T follicular helper cell (primary cell): ENCODE measurements around the gene TMEM40.
"Not testable (repeated sequence)": the region's sequence is repeated elsewhere in the genome, so short reads cannot be mapped to it uniquely, and the experiment has no call there.

ENCODE experiments used
- DNase-seq: peaks from one replicate; pipeline ENCODE4 v3.0.0-alpha.2; 2020; ENCODE audit warnings: low read depth
- total RNA-seq, 2 experiments: gene quantifications; one replicate each; lab custom pipeline; 2026; lab: John Stamatoyannopoulos, UW

Gene TMEM40
- 0 reads per million in 2 experiments for total RNA-seq

- no peak for DNase-seq
Measured at GRCh38 chr3:12759097-12759679, at the start of gene TMEM40. TMEM40 (minus strand) TSS chr3:12759259; CDS start chr3:12749832, 9,427 bp downstream.

- DNase-seq: no peak
Measured at GRCh38 chr3:12808587-12808986, 49.5 kb upstream of the TMEM40 start.

- DNase-seq: no peak
Measured at GRCh38 chr3:12807601-12808359, 48.7 kb upstream of the TMEM40 start.

GRCh38 chr3:12807066-12807465 lies 48.0 kb upstream of the TMEM40 start:
- DNase-seq: no peak

GRCh38 chr3:12803371-12803770 lies 44.3 kb upstream of the TMEM40 start:
- DNase-seq: no peak

GRCh38 chr3:12799525-12800440 lies 40.7 kb upstream of the TMEM40 start:
- DNase-seq: no peak

GRCh38 chr3:12798559-12799179 lies 39.6 kb upstream of the TMEM40 start:
- no peak for DNase-seq

GRCh38 chr3:12797892-12798558 lies 39.0 kb upstream of the TMEM40 start:
- DNase-seq: no peak

GRCh38 chr3:12797124-12797891 lies 38.2 kb upstream of the TMEM40 start:
- no peak for DNase-seq

- DNase-seq: peak; percentile 6
Measured at GRCh38 chr3:12796171-12797123, 37.4 kb upstream of the TMEM40 start, which contains the start of gene CAND2. CAND2 (plus strand) TSS chr3:12796680; CDS start chr3:12796721, 41 bp downstream.

- no peak for DNase-seq
Measured at GRCh38 chr3:12793701-12794100, 34.6 kb upstream of the TMEM40 start.

- no peak for DNase-seq
Measured at GRCh38 chr3:12791430-12791829, 32.4 kb upstream of the TMEM40 start.

GRCh38 chr3:12787967-12788690 lies 29.1 kb upstream of the TMEM40 start:
- DNase-seq: not testable (repeated sequence)

GRCh38 chr3:12787346-12787745 lies 28.3 kb upstream of the TMEM40 start:
- peak; percentile 37 for DNase-seq

- no peak for DNase-seq
Measured at GRCh38 chr3:12785096-12785495, 26.0 kb upstream of the TMEM40 start.

GRCh38 chr3:12782172-12782815 lies 23.2 kb upstream of the TMEM40 start:
- DNase-seq: no peak

GRCh38 chr3:12780751-12781150 lies 21.7 kb upstream of the TMEM40 start:
- no peak for DNase-seq

- no peak for DNase-seq
Measured at GRCh38 chr3:12777171-12777570, 18.1 kb upstream of the TMEM40 start.
